ENCODE results near the gene MEA1. TPM values are rescaled to one million over a fixed set of nuclear protein-coding genes. Genes with fewer than 3 reads are reported as not detected.

The MEA1 gene
- total RNA-seq, 1 donor from 2014 or later, result 54.2 TPM

GRCh38 chr6:43009124-43009523, 4.6 kb downstream of the MEA1 start:
- peaks cover 25% of the 10 kb centered on the region for H4K20me1 ChIP-seq (ENCODE audit: insufficient read depth, low read length)
- H3K4me3 ChIP-seq (ENCODE audit: insufficient read depth, low read depth, low read length), result no peak overlapping the region
- Mint-ChIP-seq H3K27me3 (ENCODE audit: low read depth, unreplicated experiment) (no peaks in the 10 kb centered on the region), H3K27ac (ENCODE audit: unreplicated experiment) (peak overlapping the region; percentile 47), H3K9me3 (ENCODE audit: unreplicated experiment) (no peaks in the 10 kb centered on the region), H3K4me3 (ENCODE audit: unreplicated experiment) (no peak overlapping the region), H3K4me1 (ENCODE audit: low read depth, unreplicated experiment) (peaks cover 5% of the 10 kb centered on the region), H3K36me3 (ENCODE audit: low read depth, unreplicated experiment) (peaks cover 14% of the 10 kb centered on the region)
- no peaks in the 10 kb centered on the region for H3K27me3 ChIP-seq (ENCODE audit: insufficient read depth, low read length)
- no peak overlapping the region for H3K4me2 ChIP-seq (ENCODE audit: low read length)
- DNase-seq (ENCODE audit: low read depth), result no peak
- TF ChIP-seq CTCF (IDR thresholded peaks at IDR 0.05; ENCODE audit: insufficient read depth, low read depth, low read length), result peak; percentile 35
- no peak for TF ChIP-seq EZH2 (IDR thresholded peaks at IDR 0.05; ENCODE audit: insufficient read depth, low read length)
- H3K4me1 ChIP-seq (ENCODE audit: insufficient read depth, low read length), result peaks cover 12% of the 10 kb centered on the region
- FAIRE-seq, result no peak
- H3K79me2 ChIP-seq (ENCODE audit: insufficient read depth, low read length), result peaks cover 29% of the 10 kb centered on the region
- H3K27ac ChIP-seq (ENCODE audit: low read depth, low read length), result no peak overlapping the region
- H2AFZ ChIP-seq (ENCODE audit: low read depth, low read length), result no peak overlapping the region
- no peak overlapping the region for H3K9ac ChIP-seq (ENCODE audit: low read length)
- H3K36me3 ChIP-seq (ENCODE audit: insufficient read depth, low read length), result peaks cover 39% of the 10 kb centered on the region
- no peaks in the 10 kb centered on the region for H3K9me3 ChIP-seq (ENCODE audit: insufficient read depth, low read depth, low read length)

DNA sequence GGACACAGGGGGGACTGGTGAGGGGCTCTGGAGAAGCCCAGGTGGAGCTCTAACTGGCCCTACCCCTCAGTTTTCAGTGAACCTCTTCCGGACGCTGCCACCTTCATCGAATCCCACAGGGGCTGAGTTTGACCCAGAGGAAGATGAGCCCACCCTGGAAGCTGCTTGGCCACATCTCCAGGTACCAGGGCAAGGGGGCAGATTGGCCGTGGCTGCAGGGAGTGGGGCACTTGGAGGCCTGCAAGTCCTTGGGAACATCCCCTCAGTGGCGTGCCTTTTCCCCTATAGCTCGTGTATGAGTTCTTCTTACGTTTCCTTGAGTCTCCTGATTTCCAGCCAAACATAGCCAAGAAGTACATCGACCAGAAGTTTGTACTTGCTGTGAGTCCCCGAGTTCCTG, 6.6 kb downstream of the MEA1 start:
- no peak overlapping the region for H3K27ac ChIP-seq (ENCODE audit: low read depth, low read length)
- H3K4me1 Mint-ChIP-seq (ENCODE audit: low read depth, unreplicated experiment), result no peaks in the 10 kb centered on the region
- H3K27ac Mint-ChIP-seq (ENCODE audit: unreplicated experiment), result no peak overlapping the region
- peaks cover 39% of the 10 kb centered on the region for H3K36me3 ChIP-seq (ENCODE audit: insufficient read depth, low read length)
- no peaks in the 10 kb centered on the region for H3K9me3 Mint-ChIP-seq (ENCODE audit: unreplicated experiment)
- H3K4me3 ChIP-seq (ENCODE audit: insufficient read depth, low read depth, low read length), result no peak overlapping the region
- H3K4me2 ChIP-seq (ENCODE audit: low read length), result no peak overlapping the region
- no peaks in the 10 kb centered on the region for H3K27me3 ChIP-seq (ENCODE audit: insufficient read depth, low read length)
- peaks cover 15% of the 10 kb centered on the region for H3K79me2 ChIP-seq (ENCODE audit: insufficient read depth, low read length)
- H3K36me3 Mint-ChIP-seq (ENCODE audit: low read depth, unreplicated experiment), result peaks cover 16% of the 10 kb centered on the region
- no peak overlapping the region for H2AFZ ChIP-seq (ENCODE audit: low read depth, low read length)
- H3K27me3 Mint-ChIP-seq (ENCODE audit: low read depth, unreplicated experiment), result no peaks in the 10 kb centered on the region
- TF ChIP-seq EZH2 (IDR thresholded peaks at IDR 0.05; ENCODE audit: insufficient read depth, low read length) (no peak), CTCF (IDR thresholded peaks at IDR 0.05; ENCODE audit: insufficient read depth, low read depth, low read length) (no peak)
- peaks cover 1% of the 10 kb centered on the region for H3K4me1 ChIP-seq (ENCODE audit: insufficient read depth, low read length)
- FAIRE-seq (no peak), DNase-seq (ENCODE audit: low read depth) (no peak)
- H4K20me1 ChIP-seq (ENCODE audit: insufficient read depth, low read length), result peaks cover 16% of the 10 kb centered on the region
- no peak overlapping the region for H3K9ac ChIP-seq (ENCODE audit: low read length)
- no peak overlapping the region for H3K4me3 Mint-ChIP-seq (ENCODE audit: unreplicated experiment)
- no peaks in the 10 kb centered on the region for H3K9me3 ChIP-seq (ENCODE audit: insufficient read depth, low read depth, low read length)

- Histone ChIP-seq H3K27me3 (ENCODE audit: insufficient read depth, low read length) (no peaks in the 10 kb centered on the region), H2AFZ (ENCODE audit: low read depth, low read length) (no peak overlapping the region), H3K27ac (ENCODE audit: low read depth, low read length) (no peak overlapping the region), H4K20me1 (ENCODE audit: insufficient read depth, low read length) (peaks cover 11% of the 10 kb centered on the region), H3K4me2 (ENCODE audit: low read length) (no peak overlapping the region), H3K4me1 (ENCODE audit: insufficient read depth, low read length) (no peaks in the 10 kb centered on the region), H3K79me2 (ENCODE audit: insufficient read depth, low read length) (peaks cover 6% of the 10 kb centered on the region), H3K9me3 (ENCODE audit: insufficient read depth, low read depth, low read length) (no peaks in the 10 kb centered on the region), H3K36me3 (ENCODE audit: insufficient read depth, low read length) (peaks cover 35% of the 10 kb centered on the region), H3K9ac (ENCODE audit: low read length) (no peak overlapping the region), H3K4me3 (ENCODE audit: insufficient read depth, low read depth, low read length) (no peak overlapping the region)
- Mint-ChIP-seq H3K4me3 (ENCODE audit: unreplicated experiment) (no peak overlapping the region), H3K36me3 (ENCODE audit: low read depth, unreplicated experiment) (peaks cover 12% of the 10 kb centered on the region), H3K27ac (ENCODE audit: unreplicated experiment) (no peak overlapping the region), H3K4me1 (ENCODE audit: low read depth, unreplicated experiment) (no peaks in the 10 kb centered on the region), H3K27me3 (ENCODE audit: low read depth, unreplicated experiment) (no peaks in the 10 kb centered on the region), H3K9me3 (ENCODE audit: unreplicated experiment) (no peaks in the 10 kb centered on the region)
- FAIRE-seq (no peak), DNase-seq (ENCODE audit: low read depth) (no peak)
- no peak for TF ChIP-seq EZH2 (IDR thresholded peaks at IDR 0.05; ENCODE audit: insufficient read depth, low read length)
- no peak for TF ChIP-seq CTCF (IDR thresholded peaks at IDR 0.05; ENCODE audit: insufficient read depth, low read depth, low read length)
Observed at GRCh38 chr6:43006251-43006650, 7.5 kb downstream of the MEA1 start.

All from astrocyte (in vitro differentiated cells and primary cell).